Cardiac muscle cell (in vitro differentiated cells and primary cell): ENCODE data around the gene OPRL1. TPM values are rescaled to one million over a fixed set of nuclear protein-coding genes. Genes with fewer than 3 reads are reported as not detected.

Source experiments
- DNase-seq, 2 donors: peaks; one replicate each; pipeline versions ENCODE4 v3.0.0 to v3.0.0-alpha.2; 2010 to 2017; ENCODE audit warnings: low read depth in 1 of 2, low spot score in 1 of 2
- H3K27ac ChIP-seq: fragments of 200-600 bp; sonication (generic); 2 replicates; pipeline ENCODE4 v1.5.1; 2016
- H3K27me3 ChIP-seq: fragments of 200-600 bp; sonication (generic); 2 replicates; pipeline ENCODE4 v1.6.0; 2016; ENCODE audit warnings: control low read depth
- H3K36me3 ChIP-seq: fragments of 200-600 bp; sonication (generic); 2 replicates; pipeline ENCODE4 v1.5.1; 2016; ENCODE audit warnings: control low read depth
- H3K4me1 ChIP-seq: fragments of 200-600 bp; sonication (generic); 2 replicates; pipeline ENCODE4 v1.8.1; 2017; ENCODE audit warnings: low read depth, mild to moderate bottlenecking, mixed run types
- H3K4me3 ChIP-seq: fragments of 200-600 bp; sonication (generic); 2 replicates; pipeline ENCODE4 v1.5.1; 2016; ENCODE audit warnings: mild to moderate bottlenecking
- H3K9me3 ChIP-seq: fragments of 200-600 bp; sonication (generic); 2 replicates; pipeline ENCODE4 v1.5.1; 2017; ENCODE audit warnings: low read depth, mild to moderate bottlenecking, control low read depth
- CTCF ChIP-seq: IDR thresholded peaks from 2 replicates; pipeline ENCODE4 v1.5.1; 2012; ENCODE audit warnings: low read depth, mild to moderate bottlenecking, low read length
- polyA plus RNA-seq: library from polyadenylated mRNA; unstranded; fragments of >200 nt; fragmentation: Nextera tagmentation; extraction: Ambion mirVana; gene quantifications from 2 replicates; pipeline ENCODE4 v1.2.1, GENCODE V29; 2016
- total RNA-seq: library from RNA; depleted of rRNA; stranded (reverse); fragments of >200 nt; gene quantifications from 2 replicates; pipeline ENCODE4 v1.2.3, GENCODE V29; 2016

Gene OPRL1
- total and polyA plus RNA-seq, 2 experiments from 2014 or later, result 2.1 to 9.6 TPM

DNA sequence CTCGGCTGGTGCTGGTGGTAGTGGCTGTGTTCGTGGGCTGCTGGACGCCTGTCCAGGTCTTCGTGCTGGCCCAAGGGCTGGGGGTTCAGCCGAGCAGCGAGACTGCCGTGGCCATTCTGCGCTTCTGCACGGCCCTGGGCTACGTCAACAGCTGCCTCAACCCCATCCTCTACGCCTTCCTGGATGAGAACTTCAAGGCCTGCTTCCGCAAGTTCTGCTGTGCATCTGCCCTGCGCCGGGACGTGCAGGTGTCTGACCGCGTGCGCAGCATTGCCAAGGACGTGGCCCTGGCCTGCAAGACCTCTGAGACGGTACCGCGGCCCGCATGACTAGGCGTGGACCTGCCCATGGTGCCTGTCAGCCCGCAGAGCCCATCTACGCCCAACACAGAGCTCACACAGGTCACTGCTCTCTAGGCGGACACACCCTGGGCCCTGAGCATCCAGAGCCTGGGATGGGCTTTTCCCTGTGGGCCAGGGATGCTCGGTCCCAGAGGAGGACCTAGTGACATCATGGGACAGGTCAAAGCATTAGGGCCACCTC is 18.7 kb downstream of the OPRL1 start:
- no peak for DNase-seq
- TF ChIP-seq CTCF, result no peak
- Histone ChIP-seq H3K27ac (no peak overlapping the region), H3K36me3 (no peaks in the 10 kb centered on the region), H3K4me3 (no peak overlapping the region), H3K4me1 (no peaks in the 10 kb centered on the region), H3K27me3 (peaks cover 22% of the 10 kb centered on the region), H3K9me3 (no peaks in the 10 kb centered on the region)

GRCh38 chr20:64099086-64099786 is 19.4 kb downstream of the OPRL1 start:
- DNase-seq, result no peak
- TF ChIP-seq CTCF, result no peak
- Histone ChIP-seq H3K36me3 (no peaks in the 10 kb centered on the region), H3K9me3 (no peaks in the 10 kb centered on the region), H3K27me3 (peaks cover 26% of the 10 kb centered on the region), H3K4me1 (no peaks in the 10 kb centered on the region), H3K4me3 (no peak overlapping the region), H3K27ac (no peak overlapping the region)

DNA sequence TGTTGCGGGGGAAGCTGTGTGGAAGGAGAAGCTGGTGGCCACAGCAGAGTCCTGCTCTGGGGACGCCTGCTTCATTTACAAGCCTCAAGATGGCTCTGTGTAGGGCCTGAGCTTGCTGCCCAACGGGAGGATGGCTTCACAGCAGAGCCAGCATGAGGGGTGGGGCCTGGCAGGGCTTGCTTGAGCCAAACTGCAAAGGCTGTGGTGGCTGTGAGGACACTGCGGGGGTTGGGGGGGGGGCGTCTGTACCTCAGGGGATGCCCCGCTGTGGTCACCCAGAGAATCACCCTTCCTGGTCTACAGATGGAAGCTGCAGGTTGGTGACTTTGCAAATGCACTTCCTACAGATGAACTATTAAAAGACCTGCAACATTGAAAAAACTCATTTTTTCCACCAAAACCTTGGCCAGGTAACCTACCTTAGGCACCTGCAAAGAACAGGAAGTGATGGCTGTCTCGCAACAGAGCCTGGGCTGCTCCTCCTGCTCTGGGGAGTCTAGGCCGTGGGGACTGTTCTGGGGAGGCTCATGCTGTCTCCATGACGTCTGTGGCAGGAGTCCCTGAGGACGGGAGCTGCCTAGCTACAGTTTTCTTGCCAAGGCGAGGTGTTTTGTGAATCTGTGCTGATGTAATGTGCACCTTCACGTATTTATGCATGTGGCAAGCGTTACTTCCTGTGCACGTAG is 20.1 kb downstream of the OPRL1 start:
- Histone ChIP-seq H3K4me3 (no peak overlapping the region), H3K4me1 (no peaks in the 10 kb centered on the region), H3K36me3 (no peaks in the 10 kb centered on the region), H3K27me3 (peaks cover 26% of the 10 kb centered on the region), H3K27ac (no peak overlapping the region), H3K9me3 (no peaks in the 10 kb centered on the region)
- TF ChIP-seq CTCF, result no peak
- no peak for DNase-seq

- DNase-seq, result no peak
- TF ChIP-seq CTCF, result no peak
- H3K27ac ChIP-seq, result no peak overlapping the region
- no peak overlapping the region for H3K4me3 ChIP-seq
- no peaks in the 10 kb centered on the region for H3K4me1 ChIP-seq
- H3K27me3 ChIP-seq, result peaks cover 26% of the 10 kb centered on the region
- H3K36me3 ChIP-seq, result no peaks in the 10 kb centered on the region
- no peaks in the 10 kb centered on the region for H3K9me3 ChIP-seq
These were observed 20.6 kb downstream of the OPRL1 start for GRCh38 chr20:64100566-64100888.

- DNase-seq, result no peak
- no peak overlapping the region for H3K4me3 ChIP-seq
- no peak overlapping the region for H3K27ac ChIP-seq
- peaks cover 26% of the 10 kb centered on the region for H3K27me3 ChIP-seq
- TF ChIP-seq CTCF, result no peak
- no peaks in the 10 kb centered on the region for H3K4me1 ChIP-seq
- H3K9me3 ChIP-seq, result no peaks in the 10 kb centered on the region
- H3K36me3 ChIP-seq, result no peaks in the 10 kb centered on the region
These were observed 21.2 kb downstream of the OPRL1 start for GRCh38 chr20:64100946-64101688.
